CD4-positive, alpha-beta T cell treated with Interleukin-17A for 1 hour (primary cell): ENCODE data around the gene GAA.
"Not testable (repeated sequence)": the region's sequence is repeated elsewhere in the genome, so short reads cannot be mapped to it uniquely, and the experiment has no call there.

ENCODE experiments used
- DNase-seq: peaks from one replicate; pipeline ENCODE4 v3.0.0-alpha.2; 2020

GAA gene

DNA sequence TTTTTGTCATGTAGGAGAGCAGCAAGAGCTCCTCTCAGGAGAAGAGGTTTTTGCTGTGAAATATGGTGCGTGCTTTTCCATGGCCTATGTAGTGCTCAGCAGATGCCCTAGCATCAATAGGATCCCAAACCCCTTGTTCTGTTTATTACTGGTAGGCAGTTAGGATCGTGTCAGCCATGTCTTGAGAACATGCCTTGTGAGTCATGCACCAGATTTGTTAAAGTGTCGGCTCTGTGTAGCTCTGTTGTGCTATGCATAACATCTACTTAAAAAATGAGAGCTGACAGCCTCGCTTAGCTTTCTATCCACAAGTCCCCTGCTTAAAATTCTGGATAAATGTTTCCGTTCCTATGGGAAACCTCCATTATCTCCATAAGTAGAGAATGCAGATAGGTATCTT is 50.0 kb downstream of the GAA start:
- DNase-seq, result no peak

DNA sequence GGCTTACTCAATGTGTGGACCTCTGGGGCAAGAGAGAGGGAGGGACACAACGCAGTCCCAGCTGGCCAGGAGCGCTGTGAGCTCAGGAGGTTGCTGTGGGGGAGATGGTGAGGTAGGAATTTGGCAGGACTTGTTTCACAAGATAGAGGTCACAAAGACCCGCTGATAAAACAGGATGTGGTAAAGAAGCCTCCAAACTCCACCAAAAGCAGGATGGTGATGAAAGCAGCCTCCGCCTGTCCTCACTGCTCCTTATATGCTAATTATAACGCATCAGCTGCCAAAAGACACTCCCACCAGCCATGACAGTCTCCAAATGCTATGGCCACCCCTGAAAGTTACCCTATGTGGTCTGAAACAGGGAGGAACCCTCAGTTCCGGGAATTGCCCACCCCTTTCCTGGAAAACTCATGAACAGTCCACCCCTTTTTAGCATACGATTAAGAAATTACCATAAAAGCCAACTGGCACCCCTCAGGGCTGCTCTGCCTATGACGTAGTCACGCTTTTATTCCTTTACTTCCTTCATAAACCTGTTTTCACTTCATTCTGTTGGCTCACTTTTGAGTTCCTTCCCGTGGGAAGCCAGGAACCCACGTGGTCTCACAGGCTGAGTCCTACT is 50.8 kb downstream of the GAA start:
- DNase-seq, result no peak

DNA sequence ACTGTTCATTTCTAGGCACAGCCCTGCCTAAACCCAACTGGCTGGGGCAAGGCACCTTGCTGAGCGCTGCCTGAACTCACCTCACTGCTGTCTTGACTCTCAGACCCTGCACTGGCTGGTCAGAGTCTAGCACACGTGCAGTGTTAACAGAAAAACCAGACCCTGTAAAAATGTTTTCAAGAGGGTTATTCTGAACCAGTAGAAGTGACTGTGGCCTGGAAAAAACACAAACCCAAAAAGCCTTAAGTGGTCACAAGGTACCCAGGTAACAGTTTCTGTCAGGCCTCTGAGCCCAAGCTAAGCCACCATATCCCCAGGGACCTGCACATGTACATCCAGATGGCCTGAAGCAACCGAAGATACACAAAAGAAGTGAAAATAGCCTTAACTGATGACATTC is 51.6 kb downstream of the GAA start:
- DNase-seq, result no peak

DNA sequence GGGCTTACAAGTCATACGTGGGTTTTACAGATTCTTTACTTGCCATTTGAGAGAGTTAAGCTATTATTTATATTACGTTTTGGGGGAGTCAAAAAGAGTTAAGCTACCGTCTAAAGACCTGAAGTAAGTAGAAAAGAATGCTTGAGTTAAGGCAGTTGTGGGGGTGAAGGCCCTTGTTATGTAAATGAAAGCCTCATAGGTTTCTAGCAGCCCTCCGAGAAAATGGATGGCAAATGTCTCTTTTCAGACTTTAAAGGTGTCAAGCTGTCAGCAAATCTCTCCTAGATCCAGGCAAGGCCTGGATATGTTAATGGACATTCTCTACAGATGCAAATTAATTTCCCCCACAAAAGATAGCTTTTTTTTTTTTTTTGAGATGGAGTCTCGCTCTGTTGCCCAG is 52.8 kb downstream of the GAA start:
- DNase-seq, result no peak

DNA sequence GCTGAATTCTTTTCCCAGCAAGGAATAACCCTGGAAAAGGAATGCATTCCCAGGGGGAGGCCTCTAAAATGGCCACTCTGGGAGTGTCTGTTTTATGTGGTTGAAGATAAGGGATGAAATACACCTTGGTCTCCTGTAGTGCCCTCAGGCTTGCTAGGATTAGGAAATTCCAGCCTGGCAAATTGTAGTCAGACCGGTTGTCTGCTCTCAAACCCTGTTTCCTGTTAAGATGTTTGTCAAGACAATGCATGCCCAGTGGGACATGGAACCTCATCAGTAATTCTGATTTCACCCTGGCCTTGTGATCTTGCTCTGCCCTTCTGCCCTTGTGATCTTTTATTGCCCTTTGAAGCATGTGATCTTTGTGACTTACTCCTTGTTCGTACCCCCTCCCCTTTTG is 54.2 kb downstream of the GAA start:
- not testable (repeated sequence) for DNase-seq

DNA sequence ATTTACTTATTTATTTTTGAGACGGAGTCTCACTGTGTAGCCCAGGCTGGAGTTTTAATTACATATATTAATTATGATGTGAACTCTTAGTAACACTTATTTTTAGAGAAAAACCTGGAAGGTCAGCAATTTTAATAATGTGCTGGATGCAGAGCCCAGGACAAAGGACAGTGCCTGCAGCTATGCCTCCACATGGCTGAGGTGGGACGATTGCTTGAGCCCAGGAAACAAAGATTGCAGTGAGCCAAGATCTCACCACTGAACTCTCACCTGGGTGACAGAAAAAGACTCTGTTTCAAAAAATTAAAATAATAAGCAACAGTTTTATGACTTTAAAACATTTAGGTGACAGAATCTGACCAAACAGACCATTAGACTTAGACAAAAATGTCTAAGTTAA is 57.5 kb downstream of the GAA start:
- no peak for DNase-seq

DNA sequence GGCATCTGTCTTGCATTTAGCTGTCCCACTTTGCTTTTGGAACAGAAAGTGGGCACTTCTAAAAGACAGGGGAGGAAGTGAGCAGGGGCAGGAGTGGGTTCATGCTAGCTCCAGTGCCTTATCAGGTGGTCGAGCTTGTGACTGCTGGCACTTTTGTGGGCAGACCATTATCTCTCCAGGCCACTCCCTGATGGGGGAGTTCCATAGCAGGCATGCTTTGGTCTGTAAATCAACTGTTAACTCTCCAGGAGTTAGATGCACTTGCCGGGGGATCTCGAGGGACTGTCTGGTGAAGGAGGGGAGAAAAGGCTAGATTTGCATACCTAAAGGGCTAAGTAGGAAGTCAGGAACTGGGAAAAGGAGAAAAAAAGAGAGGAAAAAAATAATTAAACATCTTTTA is 59.2 kb downstream of the GAA start:
- DNase-seq, result no peak

DNA sequence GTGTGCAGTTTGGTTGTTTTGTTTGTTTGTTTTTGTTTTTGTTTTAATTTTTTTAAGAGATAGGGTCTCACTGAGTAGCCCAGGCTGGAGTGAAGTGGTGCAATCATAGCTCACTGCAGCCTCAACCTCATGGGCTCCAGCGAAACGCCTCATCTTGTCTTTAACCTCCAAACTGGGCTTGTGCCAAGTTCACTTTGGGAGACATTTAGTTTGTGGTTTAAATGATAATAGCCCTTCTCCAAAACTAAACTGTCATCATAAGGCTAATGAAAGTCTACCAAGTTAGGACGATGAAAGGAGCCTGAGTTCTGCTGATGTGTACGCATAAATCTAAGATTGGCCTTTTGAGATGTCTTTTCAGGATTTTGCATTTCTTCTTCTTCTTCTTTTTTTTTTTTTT is 62.0 kb downstream of the GAA start:
- DNase-seq, result no peak

DNA sequence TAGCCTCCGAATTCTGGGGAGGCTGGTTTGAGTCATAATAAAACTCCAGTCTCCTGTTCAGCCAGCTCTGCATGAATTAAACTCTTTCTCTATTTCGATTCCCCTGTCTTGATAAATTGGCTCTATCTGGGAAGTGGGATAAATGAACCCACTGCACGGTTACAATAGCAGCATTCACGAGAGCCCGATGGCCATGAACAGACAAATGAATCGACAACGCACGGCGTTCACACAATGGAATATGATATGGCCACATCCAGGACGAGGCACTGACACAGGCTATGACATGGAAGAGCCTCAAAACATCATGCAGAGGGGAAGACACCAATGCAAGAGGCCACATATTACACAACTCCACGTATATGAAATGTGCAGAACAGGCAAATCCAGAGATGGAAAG is 62.8 kb downstream of the GAA start:
- no peak for DNase-seq

DNA sequence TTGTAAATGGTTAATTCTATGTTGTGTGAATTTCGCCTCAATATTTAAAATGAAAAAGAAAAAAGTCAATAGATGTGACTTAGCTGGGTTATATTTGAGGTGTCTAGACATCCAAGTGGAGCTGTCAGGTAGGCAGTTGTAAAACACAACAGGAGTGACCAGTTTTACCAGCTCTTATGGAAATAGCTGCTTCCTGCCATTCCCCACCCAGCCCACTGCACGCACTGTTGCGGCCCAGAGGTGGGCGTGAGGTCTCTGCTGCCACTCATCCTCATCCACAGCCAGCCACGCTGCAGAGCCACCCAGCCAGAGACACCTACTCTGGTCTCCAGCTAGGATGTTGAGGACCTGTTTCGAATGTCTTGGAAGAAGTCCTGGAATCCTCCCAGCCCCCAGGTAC is 65.1 kb downstream of the GAA start:
- no peak for DNase-seq

DNA sequence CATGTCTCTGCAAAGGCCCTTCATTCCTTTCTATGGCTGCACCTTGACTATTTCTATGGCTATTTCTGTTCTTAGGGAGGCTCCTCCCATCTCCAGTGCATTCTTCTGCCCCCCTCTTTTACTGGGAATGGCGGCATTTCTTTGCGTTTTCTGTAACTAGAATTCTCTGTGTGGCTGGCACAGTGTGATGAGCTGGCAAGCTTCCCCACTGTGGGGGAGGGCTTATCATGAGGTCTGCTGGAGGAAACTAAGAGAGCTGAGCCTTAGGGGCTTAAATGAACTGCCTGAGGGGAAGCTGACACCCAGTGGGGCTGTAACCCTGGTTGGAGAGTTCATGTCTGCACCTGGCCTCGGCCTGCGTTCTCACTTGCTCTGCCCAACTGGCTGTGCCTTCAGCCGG is 67.0 kb downstream of the GAA start:
- no peak for DNase-seq

DNA sequence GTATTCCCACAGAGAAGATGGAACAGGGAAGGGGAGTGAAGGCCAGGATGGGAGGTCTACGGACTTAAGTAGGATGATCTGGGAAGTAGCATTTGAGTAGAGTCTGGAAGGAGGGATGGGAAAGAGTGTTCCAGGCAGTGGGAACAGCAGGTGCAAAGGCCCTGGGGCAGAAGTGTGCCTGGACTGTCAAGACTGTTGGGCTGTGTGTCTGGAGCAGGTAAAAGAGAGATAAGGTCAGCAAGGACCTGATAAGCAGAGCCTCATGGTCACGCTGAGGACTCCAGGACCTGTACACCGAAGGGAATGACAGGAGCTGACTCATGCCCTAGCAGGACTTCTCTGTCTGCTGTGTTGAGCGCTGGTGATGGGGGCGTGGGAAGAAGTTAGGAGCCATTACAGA is 67.7 kb downstream of the GAA start:
- no peak for DNase-seq
